ENCODE results near the gene PADI6.
A peak's percentile ranks its signal among the peaks of the same experiment; 100 is the strongest.

PADI6 gene

DNA sequence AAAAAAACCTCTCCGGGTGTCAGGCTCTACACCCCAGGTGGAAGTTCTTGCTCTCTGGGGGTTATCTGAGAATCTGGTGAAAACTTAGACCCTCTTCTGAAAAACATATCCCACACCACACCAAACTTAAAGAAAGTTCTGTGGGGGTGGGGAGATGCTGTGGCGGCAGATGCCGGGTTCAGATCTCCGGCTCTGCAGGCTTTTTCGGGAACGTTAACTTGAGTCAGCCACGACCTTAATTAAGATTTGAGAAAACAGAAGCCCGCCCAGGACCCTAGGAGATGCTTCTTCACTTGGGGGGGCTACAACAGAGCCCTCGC lies 65.2 kb downstream of the PADI6 start:
- DNase-seq, result no peak

DNA sequence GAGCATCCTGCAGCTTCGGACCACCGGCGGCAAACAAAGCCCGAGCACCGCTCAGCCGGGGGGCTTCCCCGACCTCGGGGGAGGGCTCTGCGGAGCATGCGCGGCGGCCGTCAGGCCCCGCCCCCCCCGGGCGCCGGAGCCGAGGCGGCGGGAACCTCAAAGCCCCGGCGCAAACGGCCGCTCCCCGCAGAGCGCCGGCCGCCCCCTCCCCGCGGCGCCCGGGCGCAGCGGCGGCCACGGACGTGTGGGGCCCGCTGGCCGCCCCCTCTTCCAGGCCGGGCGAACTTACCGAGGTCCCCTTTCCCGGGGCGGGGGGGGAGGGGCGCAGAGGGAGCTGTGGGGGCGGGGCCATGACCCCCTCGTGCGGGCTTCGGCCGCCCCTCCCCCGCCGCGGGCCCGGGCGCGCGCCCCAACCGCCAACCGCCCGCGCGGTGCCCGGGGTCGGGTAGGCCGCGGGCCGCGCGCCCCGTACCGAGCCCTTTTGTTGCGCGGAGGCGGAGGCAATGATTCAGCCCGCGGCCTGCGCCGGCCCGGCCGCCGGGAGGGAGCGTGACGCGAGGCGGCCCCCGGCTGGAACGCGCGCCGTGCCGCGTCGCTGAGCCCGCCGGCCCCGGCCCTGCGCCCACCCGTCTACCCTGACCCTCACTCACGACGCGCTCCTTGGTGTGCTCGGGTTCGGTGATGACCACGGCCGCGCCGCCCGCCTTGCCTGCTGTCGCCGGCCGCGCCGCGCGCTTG lies 65.8 kb downstream of the PADI6 start:
- peak; percentile 37 to 53 for DNase-seq

DNA sequence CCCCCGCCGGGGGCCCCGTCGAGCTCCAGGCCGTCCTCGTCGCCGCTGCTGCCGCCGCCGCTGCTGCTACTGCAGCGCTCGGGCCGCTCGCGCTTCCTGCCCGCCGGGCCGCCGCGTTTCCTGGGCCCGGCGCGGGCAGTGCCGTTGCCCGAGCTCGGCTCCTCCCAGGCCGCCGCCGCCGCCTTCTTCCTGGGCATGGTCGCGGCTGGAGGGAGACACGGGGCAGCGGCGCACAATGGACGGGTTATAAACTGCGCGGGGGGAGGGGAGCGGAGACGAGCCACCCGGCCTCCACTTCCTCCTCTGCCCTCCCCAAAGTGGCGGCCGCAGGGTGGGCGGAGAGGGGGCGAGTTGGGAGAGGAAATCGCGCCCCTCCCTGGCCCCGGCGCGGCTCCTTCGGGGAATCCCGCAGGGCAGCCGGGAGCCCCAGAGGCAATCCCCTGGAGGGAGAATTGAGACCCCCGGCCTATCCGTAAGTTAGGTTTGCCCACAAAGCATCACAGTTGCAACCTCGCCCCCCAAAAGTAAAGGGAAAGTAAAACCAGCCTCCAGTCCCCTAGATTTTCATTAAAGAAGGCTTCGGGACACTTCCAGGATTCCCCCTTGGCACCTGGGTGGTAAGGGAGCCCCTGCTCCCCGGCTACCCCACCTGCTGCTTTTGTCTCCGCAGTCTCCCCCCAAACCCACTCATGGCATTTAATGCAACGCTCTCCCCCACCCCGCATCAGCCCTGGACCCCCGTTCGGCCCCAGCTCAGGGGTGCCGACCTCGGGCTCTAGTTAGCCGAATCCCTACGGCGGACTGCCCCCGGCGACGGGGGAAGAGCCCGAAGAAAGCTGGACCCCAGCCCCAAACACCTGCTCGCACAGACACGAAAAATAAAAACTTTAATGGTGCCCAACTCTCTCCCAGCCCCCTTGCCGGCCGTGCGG lies 66.6 kb downstream of the PADI6 start:
- DNase-seq, result peak; percentile 36 to 67

DNA sequence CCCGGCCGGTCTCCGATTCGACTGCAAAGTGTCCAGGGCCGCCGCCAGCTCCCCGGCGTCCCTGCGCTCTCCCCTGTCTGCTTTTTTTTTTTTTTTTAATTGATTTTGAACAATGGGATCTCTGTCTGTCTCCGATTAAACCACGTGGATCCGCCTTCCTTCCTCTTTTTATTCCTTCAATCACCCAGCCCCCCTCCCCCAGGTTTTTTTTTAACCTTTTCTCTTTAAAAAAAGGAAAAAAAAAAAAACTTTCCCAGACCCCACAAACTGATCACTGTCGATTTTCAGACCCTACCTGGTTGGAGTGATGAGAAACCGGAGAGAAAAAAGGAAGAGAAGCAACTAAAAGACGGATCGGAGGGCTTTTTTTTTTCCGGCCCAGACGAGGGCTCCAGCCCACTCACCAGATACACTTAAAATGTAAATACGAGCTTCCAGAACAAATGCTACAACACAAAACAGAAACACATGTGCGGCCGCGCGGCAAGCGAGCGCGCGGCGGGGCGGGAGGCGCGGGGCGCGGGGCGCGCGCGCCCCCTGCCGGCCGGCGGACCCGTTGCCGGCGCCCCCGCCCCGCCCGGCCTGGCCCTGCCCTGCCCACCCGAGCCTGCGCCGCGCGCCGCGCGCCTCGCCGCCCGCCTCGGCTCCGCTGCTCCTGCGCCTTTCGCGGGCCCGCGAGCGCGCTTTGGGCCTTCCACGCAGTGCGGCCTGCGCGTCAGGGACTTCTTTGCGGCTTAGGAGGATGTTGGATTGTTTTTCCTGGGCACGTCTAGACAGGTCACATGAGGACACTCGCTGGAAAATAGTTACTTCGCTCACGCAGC lies 67.5 kb downstream of the PADI6 start, which contains the start of gene RCC2:
TSS of gene RCC2 (minus strand) at position 428 of the 824 bp plus-strand sequence. CDS start 1,163 bp downstream, outside the sequence.
- peak; percentile 44 to 63 for DNase-seq

DNA sequence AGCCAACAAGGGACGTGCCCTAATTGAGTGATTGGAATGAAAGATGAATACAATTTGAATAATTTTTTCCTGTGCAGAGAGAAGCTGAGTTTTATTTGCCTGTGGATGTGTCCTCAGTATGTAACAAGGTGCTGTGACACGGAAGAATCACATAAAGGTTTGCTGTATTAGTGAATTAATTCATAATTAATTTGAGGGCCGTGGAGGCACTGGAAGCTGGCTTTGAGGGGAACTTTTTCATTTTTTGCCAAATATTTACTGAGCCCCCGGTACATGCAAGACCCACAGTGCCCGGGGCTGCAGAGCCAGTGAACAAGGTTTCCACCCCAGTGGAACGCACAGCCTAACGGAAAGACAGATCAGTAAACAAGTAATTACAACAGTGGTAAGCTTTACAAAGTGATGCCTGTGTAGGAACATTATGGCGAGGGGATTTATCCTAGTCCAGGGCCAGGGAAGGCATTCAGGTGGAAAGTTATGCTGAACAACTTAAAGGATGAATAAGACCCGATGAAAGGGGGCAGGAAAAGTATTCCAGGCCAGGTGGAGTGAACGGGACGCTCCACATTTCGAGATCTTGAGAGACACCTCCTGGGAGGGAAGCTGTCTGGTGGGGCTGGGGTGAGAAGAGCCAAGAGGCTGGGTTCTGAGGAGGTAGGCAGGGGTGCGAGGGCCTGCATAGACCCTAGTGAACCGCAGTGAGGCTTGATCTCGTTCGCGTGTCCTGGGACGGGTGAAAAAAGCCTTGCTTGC lies 68.3 kb downstream of the PADI6 start:
- DNase-seq, result no peak

DNA sequence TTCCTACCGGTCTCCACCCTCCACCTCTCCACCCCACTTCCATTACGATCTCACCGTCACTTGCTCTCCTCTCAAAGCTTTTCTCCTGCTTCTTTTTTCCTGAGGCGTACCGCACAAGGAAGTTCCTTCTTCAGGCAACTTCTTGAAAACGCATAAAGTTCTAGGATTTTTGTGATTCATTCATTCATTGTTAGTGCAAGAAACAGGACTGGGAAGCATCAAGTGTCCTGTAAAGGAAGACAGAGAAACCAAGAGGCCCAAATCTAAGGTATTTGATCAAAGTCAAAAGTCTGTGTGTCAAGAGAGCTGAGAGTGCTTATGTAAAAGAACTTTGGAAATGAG lies 68.8 kb downstream of the PADI6 start:
- no peak for DNase-seq

DNA sequence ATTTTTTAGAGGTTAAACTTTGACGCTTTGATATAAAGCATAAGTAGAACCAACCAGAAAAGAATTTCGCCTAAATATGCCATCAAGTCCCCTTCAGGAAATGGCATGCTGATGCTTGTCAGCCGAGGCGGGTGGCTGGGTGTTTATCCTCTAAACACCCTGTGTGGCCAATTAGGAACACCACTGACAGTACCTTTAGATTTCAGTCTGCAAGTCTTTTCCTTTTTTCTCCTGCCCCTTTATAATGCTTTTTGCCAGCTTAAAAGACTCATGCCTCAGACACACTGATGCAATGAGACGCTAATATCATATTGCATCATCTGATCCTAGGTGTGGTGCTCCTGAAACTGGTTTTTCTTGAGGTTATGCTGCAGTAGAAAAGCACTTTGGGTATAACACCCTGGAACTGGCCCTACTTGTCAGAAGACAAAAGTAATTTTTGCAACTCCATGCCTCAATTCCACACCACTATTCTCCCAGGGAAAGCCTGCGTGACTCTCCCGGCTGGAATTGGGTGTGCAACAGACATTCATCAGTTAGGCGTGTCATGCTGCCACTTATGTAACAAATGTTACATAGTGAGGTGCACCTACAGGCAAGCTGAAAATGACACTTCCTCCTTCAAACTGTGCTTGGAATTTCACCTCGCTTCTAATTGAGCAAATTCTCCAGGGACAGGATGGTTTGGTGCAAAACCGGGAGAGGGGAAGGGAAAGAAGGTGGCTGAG lies 69.4 kb downstream of the PADI6 start:
- no peak for DNase-seq

DNA sequence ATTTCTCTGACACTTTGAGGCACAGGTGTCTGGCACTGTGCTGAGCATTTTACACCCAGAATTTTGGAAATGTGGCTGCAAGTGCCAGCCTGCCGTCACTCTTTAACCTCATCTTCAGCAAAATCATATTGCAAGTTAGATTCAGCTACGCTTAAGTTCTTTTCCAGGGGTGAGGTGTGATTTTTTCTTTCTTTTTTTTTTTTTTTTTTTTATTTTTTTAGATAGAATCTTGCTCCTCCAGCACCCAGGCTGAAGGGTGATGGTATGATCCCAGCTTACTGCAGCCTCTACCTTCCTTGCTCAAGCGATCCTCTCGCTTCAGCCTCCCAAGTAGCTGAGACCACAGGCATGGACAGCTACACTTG lies 70.0 kb downstream of the PADI6 start:
- DNase-seq, result no peak

DNA sequence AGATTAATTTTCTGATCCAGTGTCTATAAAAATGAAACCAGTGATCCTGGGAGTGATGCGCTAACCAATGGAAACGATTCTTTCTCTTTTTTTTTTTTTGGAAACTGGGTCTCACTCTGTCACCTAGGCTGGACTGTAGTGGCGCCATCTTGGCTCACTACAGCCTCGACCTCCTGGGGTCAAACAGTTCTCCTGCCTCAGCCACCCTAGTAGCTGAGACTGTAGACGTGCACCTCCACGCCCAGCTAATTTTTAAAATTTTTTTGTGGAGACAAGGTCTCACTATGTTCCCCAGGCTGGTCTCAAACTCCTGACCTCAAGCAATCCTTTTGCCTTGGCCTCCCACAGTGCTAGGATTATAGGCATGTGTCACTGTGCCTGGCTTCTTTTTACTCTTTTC lies 70.8 kb downstream of the PADI6 start:
- DNase-seq, result no peak

DNA sequence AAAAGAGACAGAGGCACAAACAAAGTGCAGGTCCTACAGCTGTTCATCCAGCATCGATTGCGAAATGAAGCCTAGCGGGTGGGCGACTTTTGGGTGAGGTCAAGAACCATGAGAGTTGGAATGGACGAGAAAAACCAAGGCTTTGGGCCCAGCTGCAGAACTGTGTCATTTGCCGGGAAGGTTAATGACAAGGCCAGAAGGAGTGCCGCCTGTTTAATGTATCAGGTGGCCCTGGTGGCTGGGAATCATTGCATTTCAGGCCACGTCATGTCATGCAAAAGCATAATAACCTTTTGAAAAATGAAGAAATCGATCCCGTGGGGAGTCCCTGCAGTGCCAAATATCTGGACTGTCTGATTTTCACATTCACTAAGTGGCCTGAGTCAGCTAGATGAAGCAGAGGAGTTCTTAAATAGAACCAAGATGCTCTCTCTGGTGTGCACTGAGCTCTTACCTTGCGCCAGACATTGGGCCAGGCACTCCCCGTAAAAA lies 75.6 kb downstream of the PADI6 start:
- no peak for DNase-seq
